WTC11 (cell line): ENCODE data around the gene GLRX2. TPM values are rescaled to one million over a fixed set of nuclear protein-coding genes. Genes with fewer than 3 reads are reported as not detected.

Experiments used
- ATAC-seq: fragments of 200-7000 bp; cut with Tn5 transposase; 2 replicates; pipeline ENCODE4 v1.10.0; 2021; ENCODE audit warnings: mild to moderate bottlenecking, moderate library complexity
- CTCF ChIA-PET: fragments of 300-600 bp; sonication (Branson Sonifier 250); formaldehyde crosslinking; loops from one replicate; lab custom pipeline; 2021; ENCODE audit warnings: antibody characterized with exemption; lab: Charles Lee
- POLR2A ChIA-PET: fragments of 350-600 bp; sonication (Branson Sonifier 250); formaldehyde crosslinking; loops from one replicate; lab custom pipeline; 2021; ENCODE audit warnings: antibody characterized with exemption; lab: Charles Lee
- DNase-seq: peaks from one replicate; pipeline ENCODE4 v3.0.0; 2021; ENCODE audit warnings: low spot score
- H3K27ac Mint-ChIP-seq: 2 replicates; pipeline ENCODE4 v1.8.0; 2021; ENCODE audit warnings: mixed read lengths
- H3K27me3 Mint-ChIP-seq: 2 replicates; pipeline ENCODE4 v1.8.0; 2021; ENCODE audit warnings: low read depth, mild to moderate bottlenecking, moderate library complexity, mixed read lengths
- H3K36me3 Mint-ChIP-seq: 2 replicates; pipeline ENCODE4 v1.8.0; 2021; ENCODE audit warnings: mixed read lengths
- H3K4me1 Mint-ChIP-seq: 2 replicates; pipeline ENCODE4 v1.8.0; 2022; ENCODE audit warnings: mixed read lengths
- H3K4me3 Mint-ChIP-seq: 2 replicates; pipeline ENCODE4 v1.8.0; 2021; ENCODE audit warnings: mild to moderate bottlenecking, moderate library complexity, mixed read lengths
- H3K9me3 Mint-ChIP-seq: 2 replicates; pipeline ENCODE4 v1.8.0; 2021; ENCODE audit warnings: mixed read lengths
- AR ChIP-seq: fragments of 250-450 bp; sonication (Bioruptor Pico); IDR thresholded peaks from 2 replicates; pipeline ENCODE4 v1.9.0; 2021; ENCODE audit warnings: mild to moderate bottlenecking
- CBFB ChIP-seq: sonication (generic); formaldehyde crosslinking; IDR thresholded peaks from 2 replicates; pipeline ENCODE4 v1.8.1; 2022; ENCODE audit warnings: mild to moderate bottlenecking, low read depth, missing genetic modification reagents
- CREB1 ChIP-seq: sonication (generic); formaldehyde crosslinking; IDR thresholded peaks from 2 replicates; pipeline ENCODE4 v1.8.0; 2023; ENCODE audit warnings: mild to moderate bottlenecking, missing genetic modification reagents
- FOXJ3 ChIP-seq: sonication (generic); formaldehyde crosslinking; IDR thresholded peaks from 2 replicates; pipeline ENCODE4 v1.9.0; 2021; ENCODE audit warnings: missing genetic modification reagents, mild to moderate bottlenecking, borderline replicate concordance
- FOXP4 ChIP-seq: sonication (generic); formaldehyde crosslinking; IDR thresholded peaks from 2 replicates; pipeline ENCODE4 v1.8.0; 2022; ENCODE audit warnings: mild to moderate bottlenecking, missing genetic modification reagents
- GRHL2 ChIP-seq: fragments of 250-450 bp; sonication (Bioruptor Pico); IDR thresholded peaks from 2 replicates; pipeline ENCODE4 v1.8.0; 2022; ENCODE audit warnings: mild to moderate bottlenecking, moderate library complexity; ENCODE audit not compliant: insufficient replicate concordance, severe bottlenecking
- NFE2L1 ChIP-seq: sonication (generic); formaldehyde crosslinking; IDR thresholded peaks from 2 replicates; pipeline ENCODE4 v1.8.1; 2023; ENCODE audit warnings: missing genetic modification reagents
- NR1H2 ChIP-seq: sonication (generic); formaldehyde crosslinking; IDR thresholded peaks from 2 replicates; pipeline ENCODE4 v1.9.0; 2021; ENCODE audit warnings: mild to moderate bottlenecking, moderate library complexity, missing genetic modification reagents
- STAT6 ChIP-seq: sonication (generic); formaldehyde crosslinking; conservative IDR thresholded peaks from 2 replicates; pipeline ENCODE4 v1.8.1; 2023; ENCODE audit warnings: mild to moderate bottlenecking, low read depth, missing genetic modification reagents, moderate library complexity
- TEAD1 ChIP-seq: sonication (generic); formaldehyde crosslinking; IDR thresholded peaks from 2 replicates; pipeline ENCODE4 v1.8.0; 2022; ENCODE audit warnings: mild to moderate bottlenecking, missing genetic modification reagents
- ZNF138 ChIP-seq: sonication (generic); formaldehyde crosslinking; conservative IDR thresholded peaks from 2 replicates; pipeline ENCODE4 v1.8.1; 2022; ENCODE audit warnings: mild to moderate bottlenecking, moderate library complexity, missing genetic modification reagents
- ZNF263 ChIP-seq: sonication (generic); formaldehyde crosslinking; IDR thresholded peaks from 2 replicates; pipeline ENCODE4 v1.8.1; 2022; ENCODE audit warnings: low read depth, mild to moderate bottlenecking, moderate library complexity, missing genetic modification reagents
- ZNF317 ChIP-seq: sonication (generic); formaldehyde crosslinking; IDR thresholded peaks from 2 replicates; pipeline ENCODE4 v1.8.1; 2023; ENCODE audit warnings: low read depth, mild to moderate bottlenecking, moderate library complexity, missing genetic modification reagents, borderline replicate concordance
- ZNF396 ChIP-seq: fragments of 250-450 bp; sonication (Bioruptor Pico); IDR thresholded peaks from 2 replicates; pipeline ENCODE4 v1.8.0; 2021; ENCODE audit warnings: mild to moderate bottlenecking, moderate library complexity, borderline replicate concordance
- ZNF423 ChIP-seq: fragments of 250-450 bp; sonication (Bioruptor Pico); IDR thresholded peaks from 2 replicates; pipeline ENCODE4 v2.1.2; 2022; ENCODE audit warnings: mild to moderate bottlenecking, moderate library complexity
- ZNF425 ChIP-seq: fragments of 250-450 bp; sonication (Bioruptor Pico); conservative IDR thresholded peaks from 2 replicates; pipeline ENCODE4 v1.9.0; 2021; ENCODE audit warnings: mild to moderate bottlenecking
- total RNA-seq: library from RNA; stranded (reverse); gene quantifications from 3 replicates; pipeline ENCODE4 v1.2.3, GENCODE V29; 2021
- TF ChIP-seq, protein P1 (sequence below): sonication (generic); formaldehyde crosslinking; IDR thresholded peaks from 2 replicates; pipeline ENCODE4 v1.8.1; 2022; ENCODE audit warnings: mild to moderate bottlenecking, missing genetic modification reagents, moderate library complexity, borderline replicate concordance
- TF ChIP-seq, protein P2 (sequence below): sonication (generic); formaldehyde crosslinking; IDR thresholded peaks from 2 replicates; pipeline ENCODE4 v1.8.1; 2023; ENCODE audit warnings: mild to moderate bottlenecking, missing genetic modification reagents

The GLRX2 gene
- total RNA-seq, 1 experiment from 2014 or later: 8.4 TPM

- POLR2A ChIA-PET: no interaction called here
- TF ChIP-seq ZNF425 (CRISPR knock-in tag) (no peak), CBFB (CRISPR knock-in tag) (no peak), ZNF263 (CRISPR knock-in tag) (no peak), TEAD1 (no peak), AR (CRISPR knock-in tag) (no peak), NFE2L1 (CRISPR knock-in tag) (no peak), STAT6 (CRISPR knock-in tag) (no peak), ZNF396 (CRISPR knock-in tag) (no peak), ZNF423 (CRISPR knock-in tag) (no peak), CREB1 (CRISPR knock-in tag) (no peak), FOXJ3 (no peak)
- Mint-ChIP-seq H3K27ac (peak overlapping the region; percentile 86), H3K4me1 (peaks cover 24% of the 10 kb centered on the region), H3K27me3 (no peaks in the 10 kb centered on the region), H3K36me3 (peaks cover 54% of the 10 kb centered on the region), H3K9me3 (0 out of 2 replicates have a peak, but pooled peaks cover 4% of the 10 kb centered on the region), H3K4me3 (no peak overlapping the region)
- CTCF ChIA-PET: interaction anchor here (1.9 kb wide), 1 partner anchor 37 kb away, joined by 5 read pairs; the partner anchor contains the start of gene GLRX2
- ATAC-seq (no peak), DNase-seq (no peak)
Measured at GRCh38 chr1:193141804-193142203, 36.6 kb upstream of the GLRX2 start.

GRCh38 chr1:193140254-193140653, 35.0 kb upstream of the GLRX2 start:
- Mint-ChIP-seq H3K9me3 (0 out of 2 replicates have a peak, but pooled peaks cover 4% of the 10 kb centered on the region), H3K36me3 (peaks cover 60% of the 10 kb centered on the region), H3K27me3 (no peaks in the 10 kb centered on the region), H3K4me3 (no peak overlapping the region), H3K27ac (peak overlapping the region; percentile 64), H3K4me1 (peaks cover 24% of the 10 kb centered on the region)
- ChIA-PET POLR2A (no interaction called here), CTCF (no interaction called here)
- ATAC-seq (0 out of 2 replicates have a peak, but pooled peaks have one; percentile 18), DNase-seq (no peak)
- TF ChIP-seq TEAD1 (no peak), FOXP4 (no peak), NR1H2 (CRISPR knock-in tag) (no peak), GRHL2 (no peak), ZNF317 (CRISPR knock-in tag) (no peak), ZNF138 (CRISPR knock-in tag) (no peak)
- TF ChIP-seq, protein P1, sequence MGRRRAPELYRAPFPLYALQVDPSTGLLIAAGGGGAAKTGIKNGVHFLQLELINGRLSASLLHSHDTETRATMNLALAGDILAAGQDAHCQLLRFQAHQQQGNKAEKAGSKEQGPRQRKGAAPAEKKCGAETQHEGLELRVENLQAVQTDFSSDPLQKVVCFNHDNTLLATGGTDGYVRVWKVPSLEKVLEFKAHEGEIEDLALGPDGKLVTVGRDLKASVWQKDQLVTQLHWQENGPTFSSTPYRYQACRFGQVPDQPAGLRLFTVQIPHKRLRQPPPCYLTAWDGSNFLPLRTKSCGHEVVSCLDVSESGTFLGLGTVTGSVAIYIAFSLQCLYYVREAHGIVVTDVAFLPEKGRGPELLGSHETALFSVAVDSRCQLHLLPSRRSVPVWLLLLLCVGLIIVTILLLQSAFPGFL: no peak
- TF ChIP-seq, protein P2, sequence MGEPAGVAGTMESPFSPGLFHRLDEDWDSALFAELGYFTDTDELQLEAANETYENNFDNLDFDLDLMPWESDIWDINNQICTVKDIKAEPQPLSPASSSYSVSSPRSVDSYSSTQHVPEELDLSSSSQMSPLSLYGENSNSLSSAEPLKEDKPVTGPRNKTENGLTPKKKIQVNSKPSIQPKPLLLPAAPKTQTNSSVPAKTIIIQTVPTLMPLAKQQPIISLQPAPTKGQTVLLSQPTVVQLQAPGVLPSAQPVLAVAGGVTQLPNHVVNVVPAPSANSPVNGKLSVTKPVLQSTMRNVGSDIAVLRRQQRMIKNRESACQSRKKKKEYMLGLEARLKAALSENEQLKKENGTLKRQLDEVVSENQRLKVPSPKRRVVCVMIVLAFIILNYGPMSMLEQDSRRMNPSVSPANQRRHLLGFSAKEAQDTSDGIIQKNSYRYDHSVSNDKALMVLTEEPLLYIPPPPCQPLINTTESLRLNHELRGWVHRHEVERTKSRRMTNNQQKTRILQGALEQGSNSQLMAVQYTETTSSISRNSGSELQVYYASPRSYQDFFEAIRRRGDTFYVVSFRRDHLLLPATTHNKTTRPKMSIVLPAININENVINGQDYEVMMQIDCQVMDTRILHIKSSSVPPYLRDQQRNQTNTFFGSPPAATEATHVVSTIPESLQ: no peak
